Lung (tissue), 12 donors: ENCODE results near the gene TTC34. TPM values are rescaled to one million over a fixed set of nuclear protein-coding genes. Genes with fewer than 3 reads are reported as not detected.

Source experiments
- ATAC-seq: fragments of 200-7000 bp; cut with Tn5 transposase; one replicate; pipeline ENCODE4 v1.9.1; 2020; ENCODE audit warnings: moderate number of reproducible peaks; ENCODE audit not compliant: insufficient read depth, low FRiP score
- DNase-seq, 3 donors: peaks; one replicate each; pipeline ENCODE4 v3.0.0-alpha.2; 2013 to 2017
- H3K27ac ChIP-seq, 2 donors: one replicate each; pipeline ENCODE4 v1.5.1; 2013; ENCODE audit warnings: mild to moderate bottlenecking in 2 of 2, moderate library complexity in 2 of 2, control low read depth in 1 of 2, inconsistent platforms in 1 of 2, low read depth in 1 of 2, low read length in 1 of 2
- H3K27me3 ChIP-seq, 3 donors: one replicate each; pipeline ENCODE4 v1.5.1; 2013; ENCODE audit warnings: low read length in 2 of 3; ENCODE audit not compliant: control insufficient read depth in 3 of 3, insufficient read depth in 3 of 3
- H3K36me3 ChIP-seq, 4 donors: one replicate each; pipeline ENCODE4 v1.5.1; 2013; ENCODE audit warnings: low read length in 4 of 4, mild to moderate bottlenecking in 1 of 4, moderate library complexity in 1 of 4; ENCODE audit not compliant: control insufficient read depth in 4 of 4, insufficient read depth in 4 of 4
- H3K4me1 ChIP-seq, 5 donors: one replicate each; pipeline ENCODE4 v1.5.1; 2013; ENCODE audit warnings: low read length in 5 of 5, mild to moderate bottlenecking in 2 of 5, moderate library complexity in 1 of 5; ENCODE audit not compliant: control insufficient read depth in 5 of 5, insufficient read depth in 5 of 5
- H3K4me3 ChIP-seq: one replicate; pipeline ENCODE4 v1.5.1; 2013; ENCODE audit warnings: mild to moderate bottlenecking, control low read depth, moderate library complexity
- H3K9ac ChIP-seq, 2 donors: one replicate each; pipeline ENCODE4 v1.5.1; 2013; ENCODE audit warnings: low read length in 2 of 2, control low read depth in 1 of 2; ENCODE audit not compliant: insufficient read depth in 1 of 2
- H3K9me3 ChIP-seq, 4 donors: one replicate each; pipeline ENCODE4 v1.5.1; 2013; ENCODE audit warnings: low read length in 3 of 4, mild to moderate bottlenecking in 1 of 4, moderate library complexity in 1 of 4; ENCODE audit not compliant: control insufficient read depth in 4 of 4, insufficient read depth in 3 of 4
- WGBS, 2 donors: extraction: QIAGEN DNeasy Blood & Tissue Kit; methylation state at CpG; one replicate each; pipeline ENCODE4 v1.1.7; 2013; 5-methylcytosine and 5-hydroxymethylcytosine counted together
- polyA plus RNA-seq, 2 donors: library from polyadenylated mRNA; stranded (reverse); fragments of 200-250 nt; gene quantifications; one replicate each; pipeline ENCODE4 v1.2.1, GENCODE V29; 2013
- total RNA-seq, 2 donors: library from RNA; depleted of rRNA in 1 of 2; stranded (reverse); fragments of >200 nt in 1 of 2; gene quantifications; one replicate each; pipeline ENCODE4 v1.2.1, GENCODE V29; 2014 to 2021
- TF ChIP-seq, protein P1 (sequence below): IDR thresholded peaks from 2 replicates; pipeline ENCODE4 v1.5.1; 2012; ENCODE audit warnings: mild to moderate bottlenecking; ENCODE audit errors: control extremely low read depth, extremely low read depth
- donor health status: control.
- donor health status: control.
- donor health status: Bipolar disorder and iron deficiency.
- donor health status: healthy.
- donor health status: DM: yes; HTN: yes; CAD: no.

TTC34 gene
- total and polyA plus RNA-seq, 4 donors: 0.30 to 3.3 (median 0.75) TPM

DNA sequence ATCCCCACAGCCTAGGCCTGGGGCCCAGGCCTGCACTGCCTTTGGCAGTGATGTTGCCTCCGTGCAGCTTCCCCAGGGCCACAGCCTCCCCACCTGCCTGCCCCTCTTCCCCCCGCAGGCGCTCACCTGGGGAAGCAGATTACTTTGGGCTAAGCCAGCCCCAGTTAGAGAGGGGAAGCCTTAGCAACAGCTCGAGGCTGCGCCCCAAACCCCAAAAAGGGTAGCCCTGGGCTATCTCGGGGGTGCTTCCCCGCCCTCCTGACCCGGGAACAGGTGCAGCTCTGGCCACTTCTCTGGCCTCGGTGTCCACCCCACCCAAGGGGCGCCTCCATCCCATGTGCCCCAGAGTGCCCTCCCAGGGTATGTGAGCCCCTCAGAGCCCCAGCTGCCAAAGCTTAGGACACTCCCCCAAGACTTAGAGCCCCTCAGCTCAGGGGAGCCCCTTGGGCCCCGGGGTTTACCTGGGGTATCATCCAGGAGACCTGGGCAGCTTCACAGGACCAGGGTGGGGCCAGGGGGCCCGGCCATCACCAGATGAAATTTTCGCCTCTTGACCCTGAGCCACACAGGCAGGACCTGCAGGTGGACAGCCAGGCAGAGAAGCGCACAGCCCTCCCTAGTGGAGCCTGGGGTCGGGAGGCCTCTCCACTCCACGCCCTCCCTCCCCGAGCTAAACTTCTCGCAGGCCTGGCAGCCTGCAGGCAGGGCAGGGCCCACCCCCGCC, 3.3 kb upstream of the TTC34 start:
- no peak for DNase-seq
- Histone ChIP-seq H3K36me3 (no peaks in the 10 kb centered on the region), H3K4me1 (no peaks in the 10 kb centered on the region), H3K27ac (no peak overlapping the region), H3K4me3 (no peak overlapping the region), H3K9me3 (peaks cover 0 to 4% (median 0%) of the 10 kb centered on the region in 4 donors), H3K27me3 (peaks cover 0 to 17% (median 4%) of the 10 kb centered on the region in 3 donors), H3K9ac (no peak overlapping the region)
- no peak for ATAC-seq
- WGBS, 2 donors: 71 to 72% methylated on average over 19 of the region's 19 CpGs
- TF ChIP-seq, protein P1, sequence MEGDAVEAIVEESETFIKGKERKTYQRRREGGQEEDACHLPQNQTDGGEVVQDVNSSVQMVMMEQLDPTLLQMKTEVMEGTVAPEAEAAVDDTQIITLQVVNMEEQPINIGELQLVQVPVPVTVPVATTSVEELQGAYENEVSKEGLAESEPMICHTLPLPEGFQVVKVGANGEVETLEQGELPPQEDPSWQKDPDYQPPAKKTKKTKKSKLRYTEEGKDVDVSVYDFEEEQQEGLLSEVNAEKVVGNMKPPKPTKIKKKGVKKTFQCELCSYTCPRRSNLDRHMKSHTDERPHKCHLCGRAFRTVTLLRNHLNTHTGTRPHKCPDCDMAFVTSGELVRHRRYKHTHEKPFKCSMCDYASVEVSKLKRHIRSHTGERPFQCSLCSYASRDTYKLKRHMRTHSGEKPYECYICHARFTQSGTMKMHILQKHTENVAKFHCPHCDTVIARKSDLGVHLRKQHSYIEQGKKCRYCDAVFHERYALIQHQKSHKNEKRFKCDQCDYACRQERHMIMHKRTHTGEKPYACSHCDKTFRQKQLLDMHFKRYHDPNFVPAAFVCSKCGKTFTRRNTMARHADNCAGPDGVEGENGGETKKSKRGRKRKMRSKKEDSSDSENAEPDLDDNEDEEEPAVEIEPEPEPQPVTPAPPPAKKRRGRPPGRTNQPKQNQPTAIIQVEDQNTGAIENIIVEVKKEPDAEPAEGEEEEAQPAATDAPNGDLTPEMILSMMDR: no peak

DNA sequence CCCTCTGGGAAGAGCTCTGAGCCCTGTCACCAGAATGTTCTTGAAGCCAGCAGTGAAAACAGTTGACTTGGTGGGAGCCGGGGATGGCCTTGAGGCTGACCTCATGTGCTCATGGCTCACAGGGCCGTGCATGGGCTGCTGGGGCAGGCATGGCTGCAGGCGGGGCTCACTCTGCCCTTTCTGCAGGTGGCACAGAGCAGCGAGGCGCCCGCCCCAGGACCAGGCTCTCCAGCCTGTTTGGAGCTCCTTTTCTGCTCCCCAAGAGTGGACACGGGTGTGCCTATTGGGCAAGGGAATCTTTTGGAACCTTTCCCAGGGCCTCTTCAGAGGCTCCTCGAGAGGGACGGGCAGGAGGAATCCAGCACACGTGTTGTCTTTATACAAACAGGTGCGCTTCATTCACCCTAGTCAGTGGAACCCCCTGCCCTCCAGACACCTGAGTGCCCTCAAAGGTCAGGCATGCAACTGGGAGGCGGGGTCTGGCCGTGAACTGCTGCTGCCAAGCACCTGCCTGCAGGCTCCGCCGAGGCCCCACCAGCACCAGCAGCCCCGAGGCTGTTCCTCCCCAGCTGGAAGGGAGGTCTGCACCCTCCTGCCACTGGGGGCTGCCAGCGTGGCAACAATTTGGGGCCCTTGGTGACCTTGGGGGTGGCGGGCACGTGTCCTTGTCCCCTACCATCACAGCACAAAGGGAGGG, 2.6 kb upstream of the TTC34 start:
- H3K9ac ChIP-seq: no peak overlapping the region
- no peak overlapping the region for H3K27ac ChIP-seq
- DNase-seq (no peak), ATAC-seq (no peak)
- no peaks in the 10 kb centered on the region for H3K4me1 ChIP-seq
- no peaks in the 10 kb centered on the region for H3K36me3 ChIP-seq
- 56 to 74% methylated on average over 19 of the region's 19 CpGs for WGBS, 2 donors
- H3K4me3 ChIP-seq: no peak overlapping the region
- H3K9me3 ChIP-seq: peaks cover 0 to 4% (median 0%) of the 10 kb centered on the region in 4 donors
- TF ChIP-seq, protein P1: no peak
- H3K27me3 ChIP-seq: peaks cover 0 to 10% (median 4%) of the 10 kb centered on the region in 3 donors

- peaks cover 0 to 2% (median 0%) of the 10 kb centered on the region in 4 donors for H3K9me3 ChIP-seq
- H3K4me1 ChIP-seq: no peaks in the 10 kb centered on the region
- 85% methylated on average over 37 of the region's 37 CpGs for WGBS, 2 donors
- H3K36me3 ChIP-seq: no peaks in the 10 kb centered on the region
- H3K27me3 ChIP-seq: peaks cover 0 to 6% (median 4%) of the 10 kb centered on the region in 3 donors
- no peak overlapping the region for H3K4me3 ChIP-seq
- no peak for DNase-seq
- H3K9ac ChIP-seq: no peak overlapping the region
- TF ChIP-seq, protein P1: no peak
- no peak overlapping the region for H3K27ac ChIP-seq
- no peak for ATAC-seq
Observed at GRCh38 chr1:2803086-2803930, 1.8 kb upstream of the TTC34 start.
